GM12872 (cell line): ENCODE data around the gene GCNT2.

Experiments used
- CTCF ChIP-seq: IDR thresholded peaks from 3 replicates; pipeline ENCODE4 v1.5.1; 2011; ENCODE audit warnings: low read depth, mild to moderate bottlenecking, low read length, moderate library complexity; ENCODE audit not compliant: insufficient read depth

Gene GCNT2

GRCh38 chr6:10531942-10532341, 10.8 kb downstream of the GCNT2 start:
- no peak for TF ChIP-seq CTCF

- no peak for TF ChIP-seq CTCF
These were observed 11.2 kb downstream of the GCNT2 start for GRCh38 chr6:10532392-10532791.

- TF ChIP-seq CTCF, result no peak
These were observed 13.2 kb downstream of the GCNT2 start for GRCh38 chr6:10534419-10534762.

GRCh38 chr6:10535193-10535592, 14.0 kb downstream of the GCNT2 start:
- no peak for TF ChIP-seq CTCF

GRCh38 chr6:10537726-10538125, 16.6 kb downstream of the GCNT2 start:
- TF ChIP-seq CTCF, result no peak

- TF ChIP-seq CTCF, result no peak
These were observed 19.1 kb downstream of the GCNT2 start for GRCh38 chr6:10540073-10540746.

- TF ChIP-seq CTCF, result no peak
These were observed 20.4 kb downstream of the GCNT2 start for GRCh38 chr6:10541591-10541990.
